Measurements from ENCODE around the gene C6orf62.
"Not testable (repeated sequence)": the region's sequence is repeated elsewhere in the genome, so short reads cannot be mapped to it uniquely, and the experiment has no call there.

The C6orf62 gene

GRCh38 chr6:24664046-24664987 lies 54.6 kb downstream of the C6orf62 start:
- DNase-seq (ENCODE audit: insufficient read length, low spot score) (no peak), FAIRE-seq (no peak)

GRCh38 chr6:24663189-24663588 lies 55.8 kb downstream of the C6orf62 start:
- DNase-seq (ENCODE audit: insufficient read length, low spot score) (no peak), FAIRE-seq (no peak)
- TF ChIP-seq, protein P1, sequence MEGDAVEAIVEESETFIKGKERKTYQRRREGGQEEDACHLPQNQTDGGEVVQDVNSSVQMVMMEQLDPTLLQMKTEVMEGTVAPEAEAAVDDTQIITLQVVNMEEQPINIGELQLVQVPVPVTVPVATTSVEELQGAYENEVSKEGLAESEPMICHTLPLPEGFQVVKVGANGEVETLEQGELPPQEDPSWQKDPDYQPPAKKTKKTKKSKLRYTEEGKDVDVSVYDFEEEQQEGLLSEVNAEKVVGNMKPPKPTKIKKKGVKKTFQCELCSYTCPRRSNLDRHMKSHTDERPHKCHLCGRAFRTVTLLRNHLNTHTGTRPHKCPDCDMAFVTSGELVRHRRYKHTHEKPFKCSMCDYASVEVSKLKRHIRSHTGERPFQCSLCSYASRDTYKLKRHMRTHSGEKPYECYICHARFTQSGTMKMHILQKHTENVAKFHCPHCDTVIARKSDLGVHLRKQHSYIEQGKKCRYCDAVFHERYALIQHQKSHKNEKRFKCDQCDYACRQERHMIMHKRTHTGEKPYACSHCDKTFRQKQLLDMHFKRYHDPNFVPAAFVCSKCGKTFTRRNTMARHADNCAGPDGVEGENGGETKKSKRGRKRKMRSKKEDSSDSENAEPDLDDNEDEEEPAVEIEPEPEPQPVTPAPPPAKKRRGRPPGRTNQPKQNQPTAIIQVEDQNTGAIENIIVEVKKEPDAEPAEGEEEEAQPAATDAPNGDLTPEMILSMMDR (IDR thresholded peaks at IDR 0.05; ENCODE audit: insufficient read depth, missing control alignments): no peak

More at GRCh38 chr6:24664046-24664987, 54.6 kb downstream of the C6orf62 start:
- TF ChIP-seq, protein P1 (IDR thresholded peaks at IDR 0.05; ENCODE audit: insufficient read depth, missing control alignments): no peak

DNA sequence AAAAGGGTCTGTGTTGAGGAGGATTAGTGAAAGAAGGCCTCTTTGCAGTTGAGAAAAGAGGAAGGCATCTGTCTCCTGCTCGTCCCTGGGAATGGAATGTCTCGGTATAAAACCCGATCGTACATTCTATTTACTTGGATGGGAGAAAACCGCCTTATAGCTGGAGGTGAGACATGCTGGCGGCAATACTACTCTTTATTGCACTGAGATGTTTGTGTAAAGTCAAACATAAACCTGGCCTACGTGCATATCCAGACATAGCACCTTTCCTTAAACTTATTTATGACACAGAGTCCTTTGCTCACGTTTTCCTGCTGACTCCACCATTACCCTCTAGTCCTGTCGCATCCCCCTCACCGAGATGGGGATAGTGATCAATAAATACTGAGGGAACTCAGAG lies 56.7 kb downstream of the C6orf62 start:
- TF ChIP-seq, protein P1 (IDR thresholded peaks at IDR 0.05; ENCODE audit: insufficient read depth, missing control alignments): no peak
- no peak for FAIRE-seq
- DNase-seq (ENCODE audit: insufficient read length, low spot score): no peak

GRCh38 chr6:24661759-24662158 lies 57.2 kb downstream of the C6orf62 start:
- FAIRE-seq; DNase-seq (ENCODE audit: insufficient read length, low spot score): not testable (repeated sequence)

- TF ChIP-seq, protein P1 (IDR thresholded peaks at IDR 0.05; ENCODE audit: insufficient read depth, missing control alignments): no peak
- FAIRE-seq (no peak), DNase-seq (ENCODE audit: insufficient read length, low spot score) (no peak)
Observed at GRCh38 chr6:24660105-24660504, 58.8 kb downstream of the C6orf62 start.

DNA sequence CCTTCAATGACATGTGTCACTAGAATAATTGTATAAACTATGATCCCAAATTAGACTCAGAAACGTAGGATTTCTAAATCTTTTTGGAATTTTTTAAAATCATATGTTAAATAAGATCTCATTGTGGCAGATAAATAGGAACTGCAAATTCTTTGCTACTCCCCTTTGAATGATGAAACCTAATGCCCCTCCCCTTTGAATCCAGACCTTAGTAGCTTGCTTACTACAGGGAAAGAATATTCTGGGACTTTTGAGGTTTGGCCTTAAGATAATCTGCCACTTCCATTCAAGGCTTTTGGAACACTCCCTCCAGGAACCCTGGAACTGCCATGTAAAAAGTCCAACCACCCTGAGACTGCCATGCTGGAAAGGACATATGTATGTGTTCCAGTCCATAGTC lies 59.4 kb downstream of the C6orf62 start:
- TF ChIP-seq, protein P1 (IDR thresholded peaks at IDR 0.05; ENCODE audit: insufficient read depth, missing control alignments): no peak
- FAIRE-seq: no peak

GRCh38 chr6:24658573-24659560 lies 60.1 kb downstream of the C6orf62 start:
- no peak for DNase-seq (ENCODE audit: insufficient read length, low spot score)
- FAIRE-seq: no peak
- TF ChIP-seq, protein P1 (IDR thresholded peaks at IDR 0.05; ENCODE audit: insufficient read depth, missing control alignments): no peak

More for the DNA sequence above, 59.4 kb downstream of the C6orf62 start:
- no peak for DNase-seq (ENCODE audit: insufficient read length, low spot score)
